Karpas-422 (cell line): ENCODE data around the gene MICAL3. TPM values are rescaled to one million over a fixed set of nuclear protein-coding genes. Genes with fewer than 3 reads are reported as not detected.

Experiments
- small RNA-seq: library from RNA; depleted of rRNA; stranded (forward); fragments of <200 nt; gene quantifications from one replicate; pipeline ENCODE3, GENCODE V24; 2014
- total RNA-seq: library from RNA; depleted of rRNA; stranded (reverse); fragments of >200 nt; shearing (Covaris generic); gene quantifications from 2 replicates; pipeline ENCODE4 v1.2.3, GENCODE V29; 2014; ENCODE audit warnings: low replicate concordance; rRNA removed

MICAL3 gene
- total RNA-seq, 1 experiment from 2014 or later, result 54.9 TPM

Small RNAs within 50 kb of the gene (small RNA-seq; reads per million reads assigned to genes)
- not detected for gene MIR3198-1
- not detected for gene MIR648

Other genes with a start within 250 kb of the MICAL3 start
- gene PEX26, start 53.4 kb upstream of the MICAL3 start, total RNA-seq, result 22.4 and 27.5 TPM in 2 replicates
- 1.5 and 3.0 TPM in 2 replicates for gene TUBA8, start 86.2 kb upstream of the MICAL3 start, total RNA-seq
- gene USP18, start 125.6 kb upstream of the MICAL3 start, total RNA-seq, result 1.0 and 3.3 TPM in 2 replicates